Effector memory CD4-positive, alpha-beta T cell (primary cell): ENCODE results near the gene RASL10B.

Source experiments
- DNase-seq, 3 donors: peaks; one replicate each; pipeline ENCODE4 v3.0.0-alpha.2; 2020
- H3K27ac ChIP-seq: 2 replicates; pipeline ENCODE4 v1.7.0; 2013; ENCODE audit warnings: mild to moderate bottlenecking, low read length, moderate library complexity; ENCODE audit not compliant: insufficient read depth, poor library complexity, severe bottlenecking
- H3K27me3 ChIP-seq: replicated peaks from 2 replicates; pipeline ENCODE4 v1.7.0; 2013; ENCODE audit warnings: mild to moderate bottlenecking, low read length; ENCODE audit not compliant: insufficient read depth, control insufficient read depth, poor library complexity, severe bottlenecking
- H3K36me3 ChIP-seq: 2 replicates; pipeline ENCODE4 v1.7.0; 2013; ENCODE audit warnings: mild to moderate bottlenecking, low read length, moderate library complexity; ENCODE audit not compliant: control insufficient read depth, insufficient read depth
- H3K4me1 ChIP-seq: 2 replicates; pipeline ENCODE4 v1.7.0; 2013; ENCODE audit warnings: low read length, mild to moderate bottlenecking; ENCODE audit not compliant: control insufficient read depth, insufficient read depth, poor library complexity, severe bottlenecking
- H3K4me3 ChIP-seq: 2 replicates; pipeline ENCODE4 v1.7.0; 2013; ENCODE audit warnings: low read length, low read depth, mild to moderate bottlenecking; ENCODE audit not compliant: insufficient read depth, poor library complexity, severe bottlenecking
- H3K9me3 ChIP-seq: 2 replicates; pipeline ENCODE4 v1.7.0; 2013; ENCODE audit warnings: mild to moderate bottlenecking, low read length, moderate library complexity; ENCODE audit not compliant: control insufficient read depth

Gene RASL10B

GRCh38 chr17:35761601-35762000, 30.2 kb downstream of the RASL10B start:
- DNase-seq, result no peak
- no peaks in the 10 kb centered on the region for H3K27me3 ChIP-seq
- H3K4me3 ChIP-seq, result no peak overlapping the region
- no peaks in the 10 kb centered on the region for H3K36me3 ChIP-seq
- peaks cover 3% of the 10 kb centered on the region for H3K4me1 ChIP-seq
- no peaks in the 10 kb centered on the region for H3K9me3 ChIP-seq
- H3K27ac ChIP-seq, result no peak overlapping the region

DNA sequence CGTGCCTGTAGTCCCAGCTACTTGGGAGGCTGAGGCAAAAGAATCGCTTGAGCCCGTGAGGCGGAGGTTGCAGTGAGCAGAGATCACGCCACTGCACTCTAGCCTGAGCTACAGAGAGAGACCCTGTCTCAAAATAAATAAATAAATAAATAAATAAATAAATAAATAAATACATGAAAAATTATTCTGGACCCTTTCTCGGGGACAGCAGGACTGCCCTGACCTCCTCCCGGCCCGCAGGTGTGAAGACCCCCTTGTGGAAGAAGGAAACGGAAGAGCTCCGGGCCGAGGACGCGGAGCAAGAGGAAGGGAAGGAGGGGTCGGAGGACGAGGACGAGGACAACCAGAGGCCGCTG, 32.3 kb downstream of the RASL10B start:
- Histone ChIP-seq H3K4me3 (peak overlapping the region; percentile 65), H3K27ac (no peak overlapping the region)

GRCh38 chr17:35764123-35764991, 32.9 kb downstream of the RASL10B start:
- Histone ChIP-seq H3K27ac (peak overlapping the region; percentile 33), H3K27me3 (no peaks in the 10 kb centered on the region), H3K9me3 (no peaks in the 10 kb centered on the region), H3K36me3 (no peaks in the 10 kb centered on the region), H3K4me3 (peak overlapping the region; percentile 65), H3K4me1 (peaks cover 3% of the 10 kb centered on the region)
- DNase-seq, result peak; percentile 72 to 77 (median 74)

More for the DNA sequence above, 32.3 kb downstream of the RASL10B start:
- no peak for DNase-seq
- Histone ChIP-seq H3K36me3 (no peaks in the 10 kb centered on the region), H3K4me1 (peaks cover 3% of the 10 kb centered on the region), H3K27me3 (no peaks in the 10 kb centered on the region), H3K9me3 (no peaks in the 10 kb centered on the region)

DNA sequence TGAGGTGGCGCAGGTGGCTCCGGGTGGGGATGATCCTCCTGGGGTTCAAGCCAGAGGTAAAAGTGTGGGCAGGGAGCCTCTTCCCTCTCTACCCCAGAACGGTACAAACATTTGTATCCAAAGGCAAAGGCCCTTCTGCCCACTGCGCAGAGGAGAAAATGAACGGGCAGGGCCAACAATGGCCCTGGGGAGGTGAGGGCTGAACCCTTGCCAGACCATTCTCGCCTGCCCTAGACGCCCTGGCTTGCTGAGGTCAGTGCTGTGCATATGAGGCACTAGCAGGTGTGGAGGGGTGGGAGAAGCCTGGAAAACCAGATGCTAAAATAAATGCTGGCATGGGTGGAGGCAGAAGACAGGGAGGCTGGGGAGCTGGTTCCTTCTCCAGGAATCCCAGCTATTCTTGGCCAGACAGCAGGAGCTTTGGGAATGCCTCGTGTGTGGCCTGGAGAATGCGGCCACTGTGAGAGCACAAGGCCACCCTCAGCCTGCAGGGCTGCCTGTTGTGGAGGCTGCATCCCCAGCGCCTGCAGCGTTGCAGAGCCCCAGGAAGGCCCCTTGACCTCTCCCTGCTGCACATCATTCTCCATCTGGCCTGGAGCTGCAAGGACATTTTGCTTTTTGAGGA, 33.8 kb downstream of the RASL10B start:
- Histone ChIP-seq H3K4me3 (no peak overlapping the region), H3K27me3 (no peaks in the 10 kb centered on the region), H3K36me3 (no peaks in the 10 kb centered on the region), H3K4me1 (peaks cover 3% of the 10 kb centered on the region), H3K27ac (no peak overlapping the region), H3K9me3 (no peaks in the 10 kb centered on the region)
- no peak for DNase-seq

DNA sequence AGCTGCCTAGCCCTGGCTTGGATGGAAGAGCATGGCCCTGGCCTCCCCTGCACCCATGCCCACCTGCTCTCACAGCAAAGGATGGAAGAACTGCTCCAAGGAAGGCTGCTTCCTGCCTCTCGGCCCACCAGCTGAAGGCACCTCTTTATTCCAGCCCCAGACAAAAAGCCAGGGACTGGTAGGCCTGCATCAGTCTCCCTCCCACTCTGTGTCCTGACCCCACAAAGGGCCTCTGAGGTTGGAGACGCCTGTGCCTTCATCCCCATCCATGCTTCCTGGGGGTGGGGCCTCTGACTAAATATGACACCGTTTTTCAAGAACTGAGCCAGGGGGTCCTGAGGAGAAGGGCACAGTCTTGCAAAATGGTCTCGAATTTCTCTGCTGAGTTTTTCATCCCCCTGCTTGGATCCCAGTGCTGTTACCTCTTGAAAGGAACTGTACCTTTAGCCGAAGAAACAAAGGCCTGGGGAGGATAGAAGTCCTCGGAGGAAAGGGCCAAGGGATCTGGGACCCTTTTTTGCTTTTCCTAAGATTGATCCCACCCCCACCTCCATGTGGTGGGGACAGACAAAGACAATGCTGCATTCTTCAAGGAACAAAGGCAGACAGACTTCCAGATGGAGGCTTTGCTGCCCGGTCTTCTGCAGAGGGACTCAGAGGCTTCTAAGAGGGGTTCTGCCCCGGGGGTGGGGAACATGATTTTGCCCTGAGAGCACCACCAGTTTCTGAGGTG, 34.5 kb downstream of the RASL10B start:
- peaks cover 3% of the 10 kb centered on the region for H3K4me1 ChIP-seq
- no peak overlapping the region for H3K27ac ChIP-seq
- no peak overlapping the region for H3K4me3 ChIP-seq
- H3K9me3 ChIP-seq, result no peaks in the 10 kb centered on the region
- DNase-seq, result no peak
- H3K27me3 ChIP-seq, result no peaks in the 10 kb centered on the region
- H3K36me3 ChIP-seq, result no peaks in the 10 kb centered on the region

- Histone ChIP-seq H3K4me3 (no peak overlapping the region), H3K9me3 (no peaks in the 10 kb centered on the region), H3K27me3 (no peaks in the 10 kb centered on the region), H3K27ac (no peak overlapping the region), H3K36me3 (no peaks in the 10 kb centered on the region), H3K4me1 (peaks cover 3% of the 10 kb centered on the region)
- no peak for DNase-seq
Observed at GRCh38 chr17:35766489-35766877, 35.0 kb downstream of the RASL10B start.

- Histone ChIP-seq H3K4me1 (peaks cover 3% of the 10 kb centered on the region), H3K4me3 (no peak overlapping the region), H3K36me3 (no peaks in the 10 kb centered on the region), H3K27me3 (no peaks in the 10 kb centered on the region), H3K27ac (no peak overlapping the region), H3K9me3 (no peaks in the 10 kb centered on the region)
- DNase-seq, result no peak
Observed at GRCh38 chr17:35766903-35767510, 35.6 kb downstream of the RASL10B start.

- no peaks in the 10 kb centered on the region for H3K27me3 ChIP-seq
- H3K36me3 ChIP-seq, result no peaks in the 10 kb centered on the region
- H3K27ac ChIP-seq, result no peak overlapping the region
- peaks cover 3% of the 10 kb centered on the region for H3K4me1 ChIP-seq
- H3K4me3 ChIP-seq, result no peak overlapping the region
- DNase-seq, result no peak
- H3K9me3 ChIP-seq, result no peaks in the 10 kb centered on the region
Observed at GRCh38 chr17:35768797-35769196, 37.4 kb downstream of the RASL10B start.

DNA sequence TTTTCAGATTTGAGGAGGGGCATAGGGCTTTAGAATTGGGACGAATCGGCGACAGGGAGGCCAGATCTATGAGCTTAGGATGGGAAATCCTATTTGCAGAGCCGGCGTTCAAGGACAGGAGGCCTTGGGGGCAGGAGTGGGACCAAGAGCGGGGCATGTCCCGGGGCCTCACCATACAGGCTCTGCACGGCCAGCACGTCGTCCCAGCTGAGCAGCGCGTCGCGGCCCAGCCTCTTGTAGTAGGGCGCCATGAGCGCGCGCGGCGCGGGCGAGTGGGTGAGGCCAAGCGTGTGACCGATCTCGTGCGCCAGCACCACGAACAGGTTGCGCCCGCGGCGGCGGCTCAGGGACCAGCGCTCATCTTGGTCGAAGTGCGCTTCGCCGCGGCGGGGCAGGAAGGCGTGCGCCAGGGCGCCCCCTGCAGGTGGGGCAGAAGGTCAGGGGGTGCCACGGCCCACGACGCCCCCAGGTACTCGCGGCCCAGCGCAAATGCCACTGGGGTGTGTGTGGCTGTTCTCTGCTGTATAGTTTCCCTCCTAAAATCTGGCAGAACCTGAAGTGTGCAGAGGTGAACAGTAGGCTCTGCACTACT, 38.6 kb downstream of the RASL10B start:
- Histone ChIP-seq H3K9me3 (no peaks in the 10 kb centered on the region), H3K4me3 (no peak overlapping the region), H3K36me3 (no peaks in the 10 kb centered on the region), H3K4me1 (no peaks in the 10 kb centered on the region), H3K27ac (no peak overlapping the region), H3K27me3 (no peaks in the 10 kb centered on the region)
- no peak for DNase-seq
